Measurements from ENCODE around the gene ZC3H12D. TPM values are rescaled to one million over a fixed set of nuclear protein-coding genes. Genes with fewer than 3 reads are reported as not detected.
"Not testable (repeated sequence)": the region's sequence is repeated elsewhere in the genome, so short reads cannot be mapped to it uniquely, and the experiment has no call there.

ZC3H12D gene
- total RNA-seq, 4 donors from 2014 or later = 0.78 to 1.4 (median 0.99) TPM

- intact Hi-C loops (cut with DNase I) = no loop called here
- TF ChIP-seq CTCF (IDR thresholded peaks at IDR 0.05) = no peak
- TF ChIP-seq POLR2A (IDR thresholded peaks at IDR 0.05) = no peak
- H3K4me1 ChIP-seq = peaks cover 10 to 19% of the 10 kb centered on the region in 2 donors
- 91 to 96% methylated on average over 5 of the region's 5 CpGs for WGBS, 2 donors
- no peaks in the 10 kb centered on the region for H3K9me3 ChIP-seq
- H3K4me3 ChIP-seq (replicated peaks in 1 of 3) = no peak overlapping the region
- H3K27me3 ChIP-seq = no peaks in the 10 kb centered on the region
- no peak for DNase-seq
- no peak overlapping the region for H3K27ac ChIP-seq
- no peaks in the 10 kb centered on the region for H3K36me3 ChIP-seq
Observed at GRCh38 chr6:149446791-149447376, 37.9 kb downstream of the ZC3H12D start.

GRCh38 chr6:149445573-149445972, 39.2 kb downstream of the ZC3H12D start:
- intact Hi-C loops (cut with DNase I) = no loop called here
- no peak overlapping the region for H3K27ac ChIP-seq
- no peak overlapping the region for H3K4me3 ChIP-seq (replicated peaks in 1 of 3)
- H3K4me1 ChIP-seq = peaks cover 2 to 6% of the 10 kb centered on the region in 2 donors
- WGBS, 2 donors = 89% methylated on average over 7 of the region's 7 CpGs
- TF ChIP-seq CTCF (IDR thresholded peaks at IDR 0.05) (no peak), POLR2A (IDR thresholded peaks at IDR 0.05) (no peak)
- no peak for DNase-seq
- H3K27me3 ChIP-seq = no peaks in the 10 kb centered on the region
- H3K36me3 ChIP-seq = no peaks in the 10 kb centered on the region
- no peaks in the 10 kb centered on the region for H3K9me3 ChIP-seq

GRCh38 chr6:149445095-149445466, 39.7 kb downstream of the ZC3H12D start:
- H3K27me3 ChIP-seq = no peaks in the 10 kb centered on the region
- H3K27ac ChIP-seq = no peak overlapping the region
- DNase-seq = no peak
- no peak for TF ChIP-seq CTCF (IDR thresholded peaks at IDR 0.05)
- WGBS, 2 donors = 93 to 95% methylated on average over 2 to 4 of the region's 6 CpGs
- H3K9me3 ChIP-seq = no peaks in the 10 kb centered on the region
- no peaks in the 10 kb centered on the region for H3K36me3 ChIP-seq
- H3K4me3 ChIP-seq (replicated peaks in 1 of 3) = no peak overlapping the region
- H3K4me1 ChIP-seq = peaks cover 0 to 1% of the 10 kb centered on the region in 2 donors
- intact Hi-C loops (cut with DNase I) = no loop called here

GRCh38 chr6:149444360-149445094, 40.3 kb downstream of the ZC3H12D start:
- H3K4me1 ChIP-seq; H3K27ac ChIP-seq; H3K9me3 ChIP-seq; intact Hi-C loops (cut with DNase I); H3K36me3 ChIP-seq; H3K27me3 ChIP-seq; DNase-seq; H3K4me3 ChIP-seq (replicated peaks in 1 of 3): not testable (repeated sequence)
- WGBS, 2 donors = 67 to 82% methylated on average over 3 of the region's 3 CpGs

- WGBS, 2 donors = 65 to 71% methylated on average over 8 of the region's 8 CpGs
- H3K4me3 ChIP-seq (replicated peaks in 1 of 3) = no peak overlapping the region
- no peaks in the 10 kb centered on the region for H3K4me1 ChIP-seq
- no peak for TF ChIP-seq POLR2A (IDR thresholded peaks at IDR 0.05)
- TF ChIP-seq CTCF (IDR thresholded peaks at IDR 0.05) = no peak
- no peaks in the 10 kb centered on the region for H3K9me3 ChIP-seq
- DNase-seq = no peak
- H3K27ac ChIP-seq = no peak overlapping the region
- no peaks in the 10 kb centered on the region for H3K27me3 ChIP-seq
- H3K36me3 ChIP-seq = no peaks in the 10 kb centered on the region
- intact Hi-C loops (cut with DNase I) = no loop called here
Observed at GRCh38 chr6:149443411-149444181, 41.2 kb downstream of the ZC3H12D start.

Measured in thyroid gland (tissue), 4 donors.